Measurements from ENCODE around the gene CDH13. TPM values are rescaled to one million over a fixed set of nuclear protein-coding genes. Genes with fewer than 3 reads are reported as not detected.
A peak's percentile ranks its signal among the peaks of the same experiment; 100 is the strongest.

Gene CDH13
- total and polyA plus RNA-seq, 12 donors, result 0.86 to 30.6 (median 2.4) TPM

- 47 to 78% (median 65%) methylated on average over 1 of the region's 1 CpG for WGBS, 4 donors
- Histone ChIP-seq H3K27ac (no peak overlapping the region), H3K4me3 (no peak overlapping the region), H3K36me3 (replicated peaks in 1 of 2) (no peaks in the 10 kb centered on the region), H3K9me3 (replicated peaks in 1 of 3) (no peaks in the 10 kb centered on the region), H3K4me1 (replicated peaks in 1 of 2) (no peaks in the 10 kb centered on the region), H3K27me3 (no peaks in the 10 kb centered on the region)
- TF ChIP-seq, protein P1, sequence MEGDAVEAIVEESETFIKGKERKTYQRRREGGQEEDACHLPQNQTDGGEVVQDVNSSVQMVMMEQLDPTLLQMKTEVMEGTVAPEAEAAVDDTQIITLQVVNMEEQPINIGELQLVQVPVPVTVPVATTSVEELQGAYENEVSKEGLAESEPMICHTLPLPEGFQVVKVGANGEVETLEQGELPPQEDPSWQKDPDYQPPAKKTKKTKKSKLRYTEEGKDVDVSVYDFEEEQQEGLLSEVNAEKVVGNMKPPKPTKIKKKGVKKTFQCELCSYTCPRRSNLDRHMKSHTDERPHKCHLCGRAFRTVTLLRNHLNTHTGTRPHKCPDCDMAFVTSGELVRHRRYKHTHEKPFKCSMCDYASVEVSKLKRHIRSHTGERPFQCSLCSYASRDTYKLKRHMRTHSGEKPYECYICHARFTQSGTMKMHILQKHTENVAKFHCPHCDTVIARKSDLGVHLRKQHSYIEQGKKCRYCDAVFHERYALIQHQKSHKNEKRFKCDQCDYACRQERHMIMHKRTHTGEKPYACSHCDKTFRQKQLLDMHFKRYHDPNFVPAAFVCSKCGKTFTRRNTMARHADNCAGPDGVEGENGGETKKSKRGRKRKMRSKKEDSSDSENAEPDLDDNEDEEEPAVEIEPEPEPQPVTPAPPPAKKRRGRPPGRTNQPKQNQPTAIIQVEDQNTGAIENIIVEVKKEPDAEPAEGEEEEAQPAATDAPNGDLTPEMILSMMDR (IDR thresholded peaks at IDR 0.05), result no peak
- intact Hi-C loops (cut with DNase I), result no loop called here
- DNase-seq, result no peak
These were observed 146.2 kb downstream of the CDH13 start for GRCh38 chr16:82773018-82773417.

GRCh38 chr16:82776470-82777146 lies 149.8 kb downstream of the CDH13 start:
- intact Hi-C loops (cut with DNase I), result no loop called here

GRCh38 chr16:82782715-82783251 lies 156.0 kb downstream of the CDH13 start:
- WGBS, 4 donors, result 51 to 62% (median 55%) methylated on average over 9 to 11 of the region's 11 CpGs
- no peak for DNase-seq

More at GRCh38 chr16:82776470-82777146, 149.8 kb downstream of the CDH13 start:
- H3K4me3 ChIP-seq, result no peak overlapping the region
- WGBS, 4 donors, result 61 to 66% (median 61%) methylated on average over 5 of the region's 5 CpGs
- H3K4me1 ChIP-seq (replicated peaks in 1 of 2), result no peaks in the 10 kb centered on the region
- peak overlapping the region in 1 of 5 donors; percentile 20 for H3K27ac ChIP-seq
- DNase-seq, result no peak
- no peaks in the 10 kb centered on the region for H3K27me3 ChIP-seq
- H3K36me3 ChIP-seq (replicated peaks in 1 of 2), result no peaks in the 10 kb centered on the region
- no peaks in the 10 kb centered on the region for H3K9me3 ChIP-seq (replicated peaks in 1 of 3)
- no peak for TF ChIP-seq POLR2A (IDR thresholded peaks at IDR 0.05)

GRCh38 chr16:82783933-82784572 lies 157.3 kb downstream of the CDH13 start:
- Histone ChIP-seq H3K27me3 (no peaks in the 10 kb centered on the region), H3K27ac (no peak overlapping the region), H3K4me3 (no peak overlapping the region), H3K36me3 (replicated peaks in 1 of 2) (no peaks in the 10 kb centered on the region), H3K4me1 (replicated peaks in 1 of 2) (no peaks in the 10 kb centered on the region), H3K9me3 (replicated peaks in 1 of 3) (no peaks in the 10 kb centered on the region)
- 52 to 73% (median 68%) methylated on average over 6 to 8 of the region's 8 CpGs for WGBS, 4 donors
- TF ChIP-seq, protein P1 (IDR thresholded peaks at IDR 0.05), result no peak
- no peak for TF ChIP-seq POLR2A (IDR thresholded peaks at IDR 0.05)
- no peak for DNase-seq
- intact Hi-C loops (cut with DNase I), result no loop called here

More at GRCh38 chr16:82782715-82783251, 156.0 kb downstream of the CDH13 start:
- Histone ChIP-seq H3K27me3 (no peaks in the 10 kb centered on the region), H3K27ac (no peak overlapping the region), H3K9me3 (replicated peaks in 1 of 3) (no peaks in the 10 kb centered on the region), H3K4me1 (replicated peaks in 1 of 2) (no peaks in the 10 kb centered on the region), H3K4me3 (no peak overlapping the region), H3K36me3 (replicated peaks in 1 of 2) (no peaks in the 10 kb centered on the region)
- intact Hi-C loops (cut with DNase I), result no loop called here
- TF ChIP-seq, protein P1 (IDR thresholded peaks at IDR 0.05), result no peak
- no peak for TF ChIP-seq POLR2A (IDR thresholded peaks at IDR 0.05)

All from adrenal gland (tissue), 12 donors.